HG02885 (cell line): ENCODE measurements around the gene COG5.

Experiments used
- ATAC-seq: cut with Tn5 transposase; IDR thresholded peaks from one replicate; pipeline ENCODE4 v1.9.1; 2021; ENCODE audit warnings: mild to moderate bottlenecking; ENCODE audit not compliant: unreplicated experiment, poor library complexity

COG5 gene

DNA sequence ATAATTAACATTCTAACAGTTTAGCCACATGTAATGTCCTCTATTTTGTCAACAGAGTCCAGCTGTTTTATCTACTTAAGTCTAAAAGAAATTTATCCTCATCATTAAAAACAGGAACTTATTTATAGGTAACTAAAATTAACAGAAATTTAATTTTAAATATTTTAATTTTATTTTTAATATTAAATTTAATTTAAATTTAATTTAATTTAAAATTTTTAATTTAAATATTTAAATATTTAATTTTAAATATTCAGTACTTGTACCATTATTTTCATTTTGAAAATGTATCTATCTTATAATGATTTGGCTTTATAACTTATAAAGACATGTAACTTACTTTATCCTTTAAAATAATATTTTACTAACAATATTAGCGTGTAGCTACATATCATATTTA, 94.9 kb downstream of the COG5 start:
- no peak for ATAC-seq

DNA sequence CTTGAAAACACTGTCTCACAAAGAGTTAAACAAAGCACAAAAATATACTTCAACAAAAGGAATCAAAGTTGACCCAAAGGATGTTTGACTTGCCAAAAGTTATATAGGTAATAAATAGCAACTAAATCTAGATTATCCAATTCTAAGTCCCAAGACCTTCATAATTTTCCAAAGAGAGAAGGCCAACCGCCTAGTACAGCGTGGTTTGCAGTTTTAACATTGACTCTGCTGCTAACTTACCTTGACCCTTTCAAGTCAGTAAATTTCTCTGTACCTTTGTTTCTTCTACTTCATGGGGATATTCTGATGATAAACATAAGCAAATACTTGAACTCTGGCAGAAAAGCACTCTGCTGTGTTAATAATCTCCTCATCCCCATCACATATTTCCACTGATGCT, 95.7 kb downstream of the COG5 start:
- ATAC-seq: no peak

DNA sequence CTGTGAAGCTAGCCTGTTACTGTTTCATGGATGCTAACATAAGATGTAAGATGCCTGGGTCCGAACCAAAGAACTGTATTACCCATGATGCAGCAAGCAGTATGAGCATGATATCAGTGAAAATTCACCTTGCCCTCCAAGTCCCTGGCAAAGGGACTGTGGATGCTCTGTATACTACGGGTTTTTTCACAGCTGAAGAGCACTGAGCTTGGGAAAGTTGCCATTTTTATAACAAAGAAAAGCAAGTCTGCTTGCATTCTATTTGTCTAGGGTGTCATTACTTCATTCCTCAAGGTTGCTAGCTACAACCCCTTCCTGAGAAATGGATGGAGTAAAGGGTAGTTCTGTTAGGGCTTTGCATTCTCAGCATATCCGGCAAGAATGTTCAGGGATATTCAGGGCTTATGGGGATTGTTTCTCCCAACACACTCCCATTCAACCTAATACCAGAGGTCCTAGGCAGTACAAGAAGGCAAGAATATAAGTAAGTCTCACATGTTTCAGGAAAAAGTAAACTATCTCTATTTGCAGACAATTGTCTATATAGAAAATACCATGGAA, 99.0 kb downstream of the COG5 start:
- no peak for ATAC-seq

DNA sequence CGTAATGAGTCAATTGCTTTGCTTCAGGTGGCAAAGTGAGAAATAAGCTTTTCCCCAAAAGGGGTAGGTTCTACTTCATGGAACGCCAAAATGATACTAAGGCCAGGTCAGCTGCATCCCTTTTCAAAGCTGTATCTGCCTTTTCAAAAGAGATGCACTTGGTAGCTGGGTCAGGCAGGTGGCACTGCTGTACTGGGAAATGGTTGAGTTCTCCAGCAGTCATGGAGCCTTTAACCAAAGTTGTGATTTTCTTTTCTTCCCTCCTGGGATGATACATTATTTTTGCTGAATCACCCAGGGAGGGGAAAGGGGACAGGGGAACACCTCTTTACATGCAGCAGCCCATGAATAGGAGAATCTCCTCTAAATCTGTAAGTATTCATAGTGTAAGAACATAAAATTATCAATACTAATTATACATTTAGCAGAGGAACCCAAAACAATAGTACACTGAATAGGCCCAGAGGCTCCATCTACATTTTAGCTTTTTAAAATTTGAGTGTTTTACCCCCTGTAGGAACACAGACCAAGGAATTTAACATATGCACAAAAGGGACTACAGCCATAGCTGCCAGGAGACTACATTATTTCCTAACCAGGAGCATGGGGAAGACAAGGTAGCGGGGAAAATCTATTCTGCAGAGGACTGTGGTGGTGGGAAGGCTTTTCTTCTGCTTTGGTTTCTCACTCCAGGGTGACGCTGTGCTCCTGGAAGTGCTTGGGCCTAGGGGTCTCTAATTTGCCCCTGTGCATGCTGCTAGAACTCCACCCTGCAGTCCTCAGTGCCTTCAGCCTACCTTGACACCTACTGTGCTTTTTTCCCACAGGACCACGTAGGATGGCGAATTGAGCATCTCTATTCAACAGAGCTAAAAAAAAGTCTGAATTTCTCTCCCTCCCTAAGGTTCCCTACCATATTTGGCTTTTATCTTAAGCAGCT, 100.3 kb downstream of the COG5 start:
- ATAC-seq: peak; percentile 50

DNA sequence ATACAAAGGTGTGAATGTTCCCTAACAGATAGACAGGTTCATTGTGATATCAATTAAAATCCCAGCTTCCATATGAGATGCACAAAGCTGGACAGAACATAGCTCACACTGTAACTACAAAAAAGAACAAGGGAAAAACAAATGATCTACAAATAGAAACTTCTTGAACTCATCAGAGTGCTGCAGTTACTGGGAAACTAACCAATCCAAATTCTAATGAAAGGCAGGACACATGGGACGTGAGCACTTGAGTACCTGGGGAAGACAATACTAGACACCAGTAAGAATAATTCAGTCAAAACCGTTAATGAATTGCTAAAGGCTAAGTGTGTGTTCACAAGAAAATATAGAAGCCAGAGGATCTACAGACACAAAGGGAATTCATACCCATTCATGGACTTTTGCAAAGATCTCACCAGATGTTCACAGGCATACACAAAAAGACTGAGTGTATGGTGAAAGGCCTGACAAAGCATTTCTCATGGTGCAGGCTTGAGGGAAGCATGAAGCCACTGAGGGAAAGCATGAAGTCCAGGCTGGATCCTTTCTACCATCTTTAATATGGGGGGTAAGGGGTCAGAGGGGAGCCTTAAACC, 101.7 kb downstream of the COG5 start:
- no peak for ATAC-seq

DNA sequence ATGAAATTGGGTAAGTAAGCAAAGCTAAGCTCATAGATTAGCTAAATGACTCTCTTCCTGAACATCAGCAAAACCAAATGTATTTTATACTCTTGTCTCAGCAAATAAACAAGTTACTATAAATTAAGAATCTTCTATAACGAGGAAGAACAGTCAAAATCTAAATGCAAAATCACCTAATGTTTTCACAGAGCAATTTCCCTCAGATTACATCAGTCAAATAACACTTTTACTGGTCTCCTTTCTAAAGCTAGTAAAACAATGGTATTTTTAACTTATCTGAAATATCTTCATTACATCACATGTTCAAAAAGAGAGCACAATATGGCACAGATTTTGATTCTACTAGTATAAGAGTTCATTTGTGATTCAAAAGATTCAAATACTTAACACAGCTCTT, 110.3 kb downstream of the COG5 start:
- no peak for ATAC-seq

DNA sequence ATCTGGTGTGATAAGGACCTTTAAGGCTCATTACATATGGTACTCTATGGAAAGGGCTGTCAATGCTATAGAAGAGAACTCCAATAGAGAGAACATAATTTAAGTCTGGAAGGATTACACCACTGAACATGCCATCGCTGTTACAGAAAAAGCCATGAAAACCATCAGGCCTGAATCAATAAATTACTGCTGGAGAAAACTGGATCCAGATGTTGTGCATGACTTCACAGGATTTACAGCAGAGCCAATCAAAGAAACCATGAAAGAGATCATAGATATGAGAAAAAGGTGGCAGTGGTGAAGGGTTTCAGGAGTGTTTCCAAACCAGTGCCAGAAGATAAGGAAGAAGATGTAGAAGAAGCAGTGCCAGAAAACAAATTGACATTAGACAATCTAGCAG, 112.8 kb downstream of the COG5 start:
- ATAC-seq: no peak

DNA sequence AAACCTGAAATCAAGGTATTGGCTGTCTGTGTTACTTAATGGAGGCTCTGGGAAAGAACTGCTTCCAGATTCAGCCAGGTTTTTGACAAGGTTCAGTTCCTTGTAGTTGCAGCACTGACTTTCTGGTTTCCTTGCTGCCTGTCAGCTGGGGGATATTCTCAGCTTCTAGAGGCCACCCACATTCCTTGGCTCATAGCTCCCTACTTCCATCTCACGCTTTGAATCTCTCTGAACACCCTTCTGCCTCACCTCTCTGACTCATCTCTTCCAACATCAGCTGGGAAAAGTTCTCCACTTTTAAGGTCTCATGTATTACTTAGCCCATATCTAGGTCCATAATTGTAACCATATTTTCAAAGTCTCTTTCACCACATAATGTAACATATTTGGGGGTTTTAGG, 116.7 kb downstream of the COG5 start:
- no peak for ATAC-seq

DNA sequence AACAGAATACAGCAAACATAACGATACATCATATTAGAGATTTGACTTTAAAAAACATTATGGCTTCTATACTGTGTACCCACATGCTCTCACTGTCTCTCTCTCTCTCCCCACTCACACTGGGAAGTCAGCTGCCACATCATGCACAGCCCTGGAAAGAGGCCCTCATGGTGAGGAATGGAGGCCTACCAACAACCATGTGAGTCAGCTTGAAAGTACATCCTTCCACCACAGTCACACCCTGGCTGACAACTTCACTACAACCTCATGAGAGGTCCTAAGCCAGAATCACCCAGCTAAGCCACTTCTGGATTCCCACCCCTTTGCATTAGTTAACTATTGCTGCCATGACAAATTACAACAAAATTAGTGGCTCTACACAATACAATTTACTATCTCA, 117.2 kb downstream of the COG5 start:
- no peak for ATAC-seq

DNA sequence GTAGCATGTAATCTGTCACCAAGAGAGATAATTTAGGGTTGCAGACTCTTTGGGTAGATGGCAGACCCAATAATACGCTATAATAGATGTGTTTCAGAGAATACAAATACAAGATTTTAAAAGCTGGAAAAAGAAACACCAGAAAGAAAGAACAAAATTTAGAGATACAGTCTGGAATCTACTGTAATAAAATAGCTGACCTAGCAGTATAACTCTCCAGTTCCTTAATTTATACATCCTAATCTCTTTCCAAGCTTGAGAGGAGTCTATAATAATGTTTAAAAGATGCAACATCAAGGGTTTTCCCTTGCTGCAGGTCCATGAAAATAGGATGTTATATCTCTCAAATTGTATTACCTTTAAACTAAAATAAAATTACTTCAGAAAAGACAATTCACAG, 121.0 kb downstream of the COG5 start:
- ATAC-seq: no peak

DNA sequence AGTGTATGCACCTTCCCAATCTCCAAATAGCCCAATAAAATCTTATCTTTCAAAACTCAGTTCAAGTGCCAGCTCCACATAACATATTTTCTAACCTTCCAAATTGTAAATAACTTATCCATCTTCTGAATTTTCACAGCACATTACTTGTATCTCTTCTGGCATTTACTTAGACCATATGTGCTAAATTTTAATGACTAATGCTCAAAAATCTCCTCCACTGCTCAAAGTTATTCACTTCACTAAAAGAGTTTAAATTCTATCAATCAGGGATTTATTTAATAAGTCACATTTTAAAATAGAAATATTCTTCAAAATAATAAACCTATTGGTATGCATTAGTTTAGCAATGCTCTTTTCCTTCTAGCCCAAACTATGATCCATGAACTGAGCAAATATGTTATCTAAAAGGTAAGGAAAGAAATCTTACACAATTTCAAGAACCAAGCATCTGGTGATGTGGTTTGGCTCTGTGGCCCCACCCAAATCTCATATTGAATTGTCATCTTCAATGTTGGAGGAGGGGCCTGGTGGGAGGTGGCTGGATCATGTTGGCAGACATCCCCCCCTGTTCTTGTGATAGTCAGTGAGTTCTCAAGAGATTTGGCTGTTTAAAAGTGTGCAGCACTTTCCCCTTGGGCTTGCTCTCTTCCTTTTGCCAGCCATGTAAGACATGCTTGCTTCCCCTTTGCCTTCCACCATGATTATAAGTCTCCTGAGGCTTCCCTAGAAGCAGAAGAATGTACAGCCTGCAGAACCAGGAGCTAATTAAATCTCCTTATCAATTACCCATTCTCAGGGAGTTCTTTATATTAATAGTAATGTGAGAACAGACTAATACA, 121.9 kb downstream of the COG5 start:
- no peak for ATAC-seq

DNA sequence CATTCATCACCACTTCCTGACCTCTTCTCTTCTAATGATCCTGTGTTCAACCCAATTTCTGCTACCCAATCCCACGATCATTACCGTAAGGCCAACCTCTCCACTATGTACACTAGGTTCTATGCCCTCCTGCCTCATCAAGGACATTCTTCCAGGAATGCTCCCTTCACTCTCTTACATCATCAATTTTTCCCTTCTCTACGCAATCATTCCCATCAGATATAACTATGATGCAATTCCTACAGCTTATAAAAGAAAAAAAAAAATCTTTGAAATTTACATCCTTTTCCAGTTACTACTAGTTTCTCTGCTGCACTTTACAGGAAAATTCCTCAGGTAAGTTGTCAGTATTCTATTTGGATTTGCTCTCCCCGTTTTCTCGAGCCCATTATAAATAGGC, 124.7 kb downstream of the COG5 start:
- no peak for ATAC-seq

DNA sequence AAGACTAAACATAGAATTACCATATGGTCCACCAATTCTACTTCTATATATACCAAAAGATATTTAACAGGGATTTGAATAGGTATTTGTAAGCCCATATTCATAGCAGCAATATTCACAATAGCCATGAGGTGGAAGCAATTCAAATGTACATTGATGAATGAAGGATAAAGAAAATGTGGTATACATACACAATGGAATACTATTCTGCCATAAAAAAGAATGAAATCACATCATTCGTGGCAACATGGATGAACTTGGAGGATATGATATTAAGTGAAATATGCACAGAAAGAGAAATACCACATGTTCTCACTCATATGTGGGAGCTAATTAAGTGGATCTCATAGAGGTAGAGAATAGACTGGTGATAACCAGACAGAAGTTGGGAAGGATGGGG, 128.0 kb downstream of the COG5 start:
- ATAC-seq: no peak

DNA sequence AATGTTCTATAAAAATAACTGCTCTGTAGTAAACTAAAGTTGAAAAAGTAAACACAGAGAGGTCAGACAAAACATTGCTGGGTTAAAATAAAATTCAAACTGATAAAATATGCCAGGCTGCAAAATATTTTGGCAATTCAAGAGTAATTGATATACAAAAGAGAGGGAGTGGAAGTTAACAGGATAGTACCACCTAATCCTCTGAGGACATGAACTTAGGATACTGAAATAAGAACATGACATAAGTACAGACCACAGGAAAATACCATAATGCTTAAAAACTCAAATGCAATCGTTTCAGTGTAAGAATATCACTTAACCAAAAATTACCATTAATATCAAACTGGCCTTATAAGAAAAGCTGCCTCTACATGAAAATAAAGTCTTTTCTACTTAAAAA, 131.5 kb downstream of the COG5 start:
- ATAC-seq: no peak

DNA sequence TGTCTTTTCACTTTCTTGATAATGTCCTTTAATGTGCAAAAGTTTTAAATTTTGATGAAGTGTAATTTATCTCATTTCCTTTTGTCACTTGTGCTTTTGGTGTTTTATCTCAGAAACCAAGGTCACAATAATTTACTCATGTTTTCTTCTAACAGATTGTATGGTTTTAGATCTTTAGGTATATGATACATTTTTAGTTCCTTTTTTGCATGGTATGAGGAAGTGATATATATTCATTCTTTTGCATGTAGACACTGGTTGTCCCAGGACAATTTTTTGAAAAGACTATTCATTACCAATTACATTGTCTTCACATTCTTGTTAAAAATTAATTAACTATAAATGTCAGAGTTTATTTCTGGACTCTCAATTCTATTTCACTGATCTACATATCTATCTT, 133.7 kb downstream of the COG5 start:
- no peak for ATAC-seq

DNA sequence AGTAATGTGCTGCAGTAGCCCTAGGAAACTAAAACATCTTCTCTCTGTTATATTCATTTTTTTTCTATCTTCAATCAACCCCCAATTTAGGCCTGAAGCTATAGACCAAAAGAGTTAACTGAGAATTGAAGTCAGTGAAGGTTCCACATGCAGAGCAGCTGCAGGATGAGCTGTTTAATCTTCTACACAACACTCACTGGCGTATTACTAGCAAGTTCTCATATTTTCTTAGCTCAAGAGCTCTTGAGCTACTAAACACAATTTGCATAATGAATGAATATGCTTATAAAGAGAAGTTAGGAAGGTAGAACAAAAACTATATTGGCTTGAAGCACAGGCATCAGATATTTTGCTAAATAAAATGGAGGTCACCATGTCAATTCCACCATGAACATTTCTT, 135.1 kb downstream of the COG5 start:
- no peak for ATAC-seq

DNA sequence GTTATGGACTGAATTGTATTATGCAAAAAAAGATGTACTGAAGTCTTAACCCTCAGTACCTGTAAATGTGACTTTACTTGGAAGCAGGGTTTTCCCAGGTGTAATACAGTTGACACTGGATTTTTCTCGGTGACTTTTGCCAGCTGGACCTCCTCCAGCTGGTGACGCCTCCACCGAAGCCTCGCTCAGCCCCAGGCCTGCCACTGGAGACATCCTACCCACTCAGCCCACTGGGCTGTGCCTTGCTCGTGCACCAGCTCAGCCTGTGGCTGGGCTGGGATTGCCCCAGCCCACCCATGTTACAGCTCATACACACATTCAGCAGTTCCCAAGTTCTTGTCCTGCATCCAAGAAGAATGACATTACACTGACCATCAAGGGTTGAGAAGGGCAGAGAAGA, 136.3 kb downstream of the COG5 start:
- ATAC-seq: no peak

DNA sequence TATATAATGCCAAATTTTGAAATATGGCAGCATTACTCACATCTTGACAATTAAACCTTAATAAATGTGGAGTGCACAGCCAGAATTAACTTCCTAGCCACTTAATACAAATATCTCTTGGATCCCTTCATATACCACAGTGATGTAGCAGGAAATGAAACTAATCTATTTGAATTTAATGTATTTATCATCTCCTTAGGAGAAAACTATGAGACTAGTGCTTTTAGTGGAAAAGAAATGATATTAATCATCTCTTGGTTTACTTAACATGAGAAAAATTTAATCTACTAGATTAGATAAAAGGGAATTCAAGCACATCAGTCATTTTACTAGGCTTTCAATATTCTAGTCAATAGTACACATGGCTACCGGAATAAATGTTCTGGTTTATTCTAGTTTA, 149.5 kb downstream of the COG5 start:
- ATAC-seq: no peak

DNA sequence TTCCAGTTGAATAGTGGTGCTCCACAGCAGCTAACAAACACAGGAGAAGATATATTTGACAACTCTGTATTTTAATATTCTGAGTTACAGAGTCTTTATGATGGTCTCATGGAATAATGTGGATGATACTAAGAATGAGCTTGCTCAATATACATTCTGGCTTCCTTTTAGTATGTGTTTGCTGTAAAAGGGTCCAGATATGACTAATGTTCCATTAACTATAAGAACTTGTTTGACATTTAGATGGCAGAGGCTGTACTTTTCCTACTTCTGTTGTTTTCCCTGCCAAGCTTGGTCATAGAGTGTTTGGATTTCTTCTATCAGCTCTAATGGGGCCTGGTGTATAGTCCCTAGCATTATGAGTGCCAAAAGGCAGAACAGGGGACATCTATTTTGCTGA, 155.4 kb downstream of the COG5 start:
- ATAC-seq: no peak

DNA sequence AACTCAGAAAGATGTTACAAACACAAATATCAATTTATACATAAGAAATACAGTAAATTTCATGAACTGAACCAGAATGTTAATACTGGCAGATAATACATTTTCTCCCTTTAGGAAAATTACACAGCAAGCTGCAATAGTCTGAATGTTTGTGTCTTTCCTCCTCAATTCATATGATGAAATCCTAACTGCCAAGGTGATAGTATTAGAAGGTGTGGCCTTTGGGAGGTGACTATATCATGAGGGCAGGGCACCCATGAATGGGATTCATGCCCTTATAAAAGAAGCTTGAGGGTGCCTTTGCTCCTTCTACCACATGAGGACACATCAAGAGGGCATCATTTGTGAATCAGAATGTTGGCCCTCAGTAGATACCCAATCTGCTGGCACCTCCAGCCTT, 158.2 kb downstream of the COG5 start:
- ATAC-seq: no peak
